GM10248 (cell line): ENCODE results near the gene METAP2.

ENCODE experiments used
- CTCF ChIA-PET: fragments of 300-600 bp; sonication (Branson Sonifier 250); formaldehyde crosslinking; extraction: SDS; loops from one replicate; lab custom pipeline; 2021; ENCODE audit warnings: antibody characterized with exemption; lab: Yijun Ruan, JAX
- POLR2A ChIA-PET: fragments of 350-650 bp; sonication (Branson Sonifier 250); formaldehyde crosslinking; extraction: SDS; loops from one replicate; lab custom pipeline; 2020; ENCODE audit warnings: antibody characterized with exemption; lab: Yijun Ruan, JAX
- DNase-seq: peaks from one replicate; pipeline ENCODE4 v3.0.0; 2012; ENCODE audit errors: extremely low spot score
- CTCF ChIP-seq: IDR thresholded peaks from 2 replicates; pipeline ENCODE4 v1.5.1; 2012; ENCODE audit warnings: mild to moderate bottlenecking, low read depth; ENCODE audit errors: extremely low read depth, missing control alignments, control extremely low read depth

Gene METAP2

GRCh38 chr12:95506707-95507523 lies 33.0 kb downstream of the METAP2 start:
- ChIA-PET CTCF (no interaction called here), POLR2A (no interaction called here)
- TF ChIP-seq CTCF = no peak
- no peak for DNase-seq

GRCh38 chr12:95509300-95509699 lies 35.3 kb downstream of the METAP2 start:
- CTCF ChIA-PET = interaction anchor here (0.6 to 1.8 kb wide), 4 partner anchors 11 to 536 kb away, joined by 3 to 4 read pairs (median 3); no protein-coding TSS in a partner anchor
- no peak for TF ChIP-seq CTCF
- POLR2A ChIA-PET = no interaction called here
- no peak for DNase-seq

- DNase-seq = no peak
- no peak for TF ChIP-seq CTCF
- ChIA-PET POLR2A (no interaction called here), CTCF (no interaction called here)
Measured at GRCh38 chr12:95511977-95512376, 38.0 kb downstream of the METAP2 start.

DNA sequence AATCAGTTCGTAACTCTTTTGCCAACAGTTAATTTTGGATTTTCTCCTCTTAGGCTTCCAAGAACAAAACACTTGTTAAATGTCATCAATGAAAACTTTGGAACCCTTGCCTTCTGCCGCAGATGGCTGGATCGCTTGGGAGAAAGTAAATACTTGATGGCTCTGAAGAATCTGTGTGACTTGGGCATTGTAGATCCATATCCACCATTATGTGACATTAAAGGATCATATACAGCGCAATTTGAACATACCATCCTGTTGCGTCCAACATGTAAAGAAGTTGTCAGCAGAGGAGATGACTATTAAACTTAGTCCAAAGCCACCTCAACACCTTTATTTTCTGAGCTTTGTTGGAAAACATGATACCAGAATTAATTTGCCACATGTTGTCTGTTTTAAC lies 39.6 kb downstream of the METAP2 start:
- no peak for DNase-seq
- CTCF ChIA-PET = interaction anchor here (0.9 to 1.6 kb wide), 3 partner anchors 8 to 82 kb away, joined by 3 to 7 read pairs (median 3); no protein-coding TSS in a partner anchor
- TF ChIP-seq CTCF = no peak
- POLR2A ChIA-PET = no interaction called here

- ChIA-PET CTCF (interaction anchor here (2.4 kb wide), 1 partner anchor 19 kb away, joined by 7 read pairs; no protein-coding TSS in a partner anchor), POLR2A (no interaction called here)
- DNase-seq = no peak
- no peak for TF ChIP-seq CTCF
Measured at GRCh38 chr12:95515197-95515596, 41.2 kb downstream of the METAP2 start.

DNA sequence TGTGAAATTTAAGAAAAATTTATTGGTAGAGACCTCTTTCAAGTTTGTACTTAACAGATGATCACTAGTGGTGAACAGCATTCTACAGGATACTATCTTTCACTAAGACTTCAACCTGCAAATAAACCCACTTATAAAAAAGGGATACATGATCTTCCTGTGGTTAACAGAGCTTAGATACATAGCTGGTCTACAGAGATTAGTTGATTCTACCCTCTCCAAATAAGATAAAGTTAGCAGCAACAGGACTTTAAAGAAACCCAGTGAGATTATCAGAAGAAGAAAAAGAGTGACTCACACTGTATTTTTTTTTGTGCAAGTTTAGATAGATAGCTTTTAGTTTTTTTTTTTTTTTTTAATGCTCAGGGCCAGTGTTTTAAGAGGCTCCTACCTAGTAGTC lies 42.8 kb downstream of the METAP2 start:
- DNase-seq = no peak
- no peak for TF ChIP-seq CTCF
- ChIA-PET POLR2A (no interaction called here), CTCF (interaction anchor here (2.4 kb wide), 1 partner anchor 18 kb away, joined by 7 read pairs; no protein-coding TSS in a partner anchor)
